ENCODE data around the gene OR10D3.

- TF ChIP-seq, protein P1, sequence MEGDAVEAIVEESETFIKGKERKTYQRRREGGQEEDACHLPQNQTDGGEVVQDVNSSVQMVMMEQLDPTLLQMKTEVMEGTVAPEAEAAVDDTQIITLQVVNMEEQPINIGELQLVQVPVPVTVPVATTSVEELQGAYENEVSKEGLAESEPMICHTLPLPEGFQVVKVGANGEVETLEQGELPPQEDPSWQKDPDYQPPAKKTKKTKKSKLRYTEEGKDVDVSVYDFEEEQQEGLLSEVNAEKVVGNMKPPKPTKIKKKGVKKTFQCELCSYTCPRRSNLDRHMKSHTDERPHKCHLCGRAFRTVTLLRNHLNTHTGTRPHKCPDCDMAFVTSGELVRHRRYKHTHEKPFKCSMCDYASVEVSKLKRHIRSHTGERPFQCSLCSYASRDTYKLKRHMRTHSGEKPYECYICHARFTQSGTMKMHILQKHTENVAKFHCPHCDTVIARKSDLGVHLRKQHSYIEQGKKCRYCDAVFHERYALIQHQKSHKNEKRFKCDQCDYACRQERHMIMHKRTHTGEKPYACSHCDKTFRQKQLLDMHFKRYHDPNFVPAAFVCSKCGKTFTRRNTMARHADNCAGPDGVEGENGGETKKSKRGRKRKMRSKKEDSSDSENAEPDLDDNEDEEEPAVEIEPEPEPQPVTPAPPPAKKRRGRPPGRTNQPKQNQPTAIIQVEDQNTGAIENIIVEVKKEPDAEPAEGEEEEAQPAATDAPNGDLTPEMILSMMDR (IDR thresholded peaks at IDR 0.05; ENCODE audit: low read depth, low read length, poor library complexity, severe bottlenecking), result no peak
- TF ChIP-seq EZH2phosphoT487 (IDR thresholded peaks at IDR 0.05; ENCODE audit: borderline replicate concordance, low read length), result no peak
Observed at GRCh38 chr11:124202951-124203350, 19.8 kb downstream of the OR10D3 start.

Measured in DOHH2 (cell line).